Mesothelial cell of epicardium (in vitro differentiated cells): ENCODE measurements around the gene PRKCA. TPM values are rescaled to one million over a fixed set of nuclear protein-coding genes. Genes with fewer than 3 reads are reported as not detected.

Experiments
- DNase-seq, 2 experiments: peaks; one replicate each; pipeline ENCODE4 v3.0.0; 2021; ENCODE audit warnings: low spot score in 2 of 2; ENCODE audit not compliant: unreplicated experiment in 2 of 2
- H3K27ac Mint-ChIP-seq: 2 replicates; pipeline ENCODE4 v1.8.0; 2021; ENCODE audit warnings: mixed read lengths
- H3K27me3 Mint-ChIP-seq: 2 replicates; pipeline ENCODE4 v1.8.0; 2021; ENCODE audit warnings: low read depth, mixed read lengths
- H3K36me3 Mint-ChIP-seq: 2 replicates; pipeline ENCODE4 v1.8.0; 2021; ENCODE audit warnings: mixed read lengths
- H3K4me1 Mint-ChIP-seq: 2 replicates; pipeline ENCODE4 v1.8.0; 2021; ENCODE audit warnings: mixed read lengths
- H3K4me3 Mint-ChIP-seq: 2 replicates; pipeline ENCODE4 v1.8.0; 2021; ENCODE audit warnings: mild to moderate bottlenecking, moderate library complexity, mixed read lengths
- H3K9me3 Mint-ChIP-seq: 2 replicates; pipeline ENCODE4 v1.8.0; 2021; ENCODE audit warnings: mixed read lengths
- CTCF ChIP-seq: fragments of 200-600 bp; sonication (generic); IDR thresholded peaks from one replicate; pipeline ENCODE4 v1.5.0; 2021; ENCODE audit warnings: antibody characterized with exemption; ENCODE audit not compliant: unreplicated experiment
- total RNA-seq: library from RNA; stranded (reverse); gene quantifications from 3 replicates; pipeline ENCODE4 v1.2.1, GENCODE V29; 2021

PRKCA gene
- total RNA-seq, 1 donor from 2014 or later = 15.2 TPM

GRCh38 chr17:66373079-66373478, 70.7 kb downstream of the PRKCA start:
- no peak for DNase-seq
- H3K4me1 Mint-ChIP-seq = peaks cover 24% of the 10 kb centered on the region
- no peak overlapping the region for H3K4me3 Mint-ChIP-seq
- H3K9me3 Mint-ChIP-seq = no peaks in the 10 kb centered on the region
- no peaks in the 10 kb centered on the region for H3K36me3 Mint-ChIP-seq
- TF ChIP-seq CTCF = no peak
- H3K27ac Mint-ChIP-seq = no peak overlapping the region
- H3K27me3 Mint-ChIP-seq = peaks cover 27% of the 10 kb centered on the region

GRCh38 chr17:66373944-66374817, 71.8 kb downstream of the PRKCA start:
- Mint-ChIP-seq H3K4me3 (no peak overlapping the region), H3K4me1 (peaks cover 24% of the 10 kb centered on the region), H3K27me3 (peaks cover 25% of the 10 kb centered on the region), H3K9me3 (no peaks in the 10 kb centered on the region), H3K36me3 (no peaks in the 10 kb centered on the region), H3K27ac (no peak overlapping the region)
- no peak for DNase-seq
- TF ChIP-seq CTCF = no peak

GRCh38 chr17:66375121-66375520, 72.7 kb downstream of the PRKCA start:
- no peak overlapping the region for H3K27ac Mint-ChIP-seq

GRCh38 chr17:66378296-66378695, 75.9 kb downstream of the PRKCA start:
- no peak for DNase-seq
- H3K27ac Mint-ChIP-seq = no peak overlapping the region
- H3K4me1 Mint-ChIP-seq = peaks cover 36% of the 10 kb centered on the region
- no peak overlapping the region for H3K4me3 Mint-ChIP-seq
- H3K36me3 Mint-ChIP-seq = no peaks in the 10 kb centered on the region
- H3K27me3 Mint-ChIP-seq = peaks cover 5% of the 10 kb centered on the region
- no peaks in the 10 kb centered on the region for H3K9me3 Mint-ChIP-seq
- no peak for TF ChIP-seq CTCF

More at GRCh38 chr17:66375121-66375520, 72.7 kb downstream of the PRKCA start:
- TF ChIP-seq CTCF = no peak
- DNase-seq = no peak
- peaks cover 21% of the 10 kb centered on the region for H3K27me3 Mint-ChIP-seq
- peaks cover 20% of the 10 kb centered on the region for H3K4me1 Mint-ChIP-seq
- no peak overlapping the region for H3K4me3 Mint-ChIP-seq
- H3K36me3 Mint-ChIP-seq = no peaks in the 10 kb centered on the region
- no peaks in the 10 kb centered on the region for H3K9me3 Mint-ChIP-seq

GRCh38 chr17:66379544-66379943, 77.1 kb downstream of the PRKCA start:
- Mint-ChIP-seq H3K27ac (no peak overlapping the region), H3K27me3 (peaks cover 1% of the 10 kb centered on the region), H3K36me3 (no peaks in the 10 kb centered on the region), H3K4me3 (no peak overlapping the region), H3K4me1 (peaks cover 36% of the 10 kb centered on the region), H3K9me3 (no peaks in the 10 kb centered on the region)
- DNase-seq = no peak
- TF ChIP-seq CTCF = no peak
